Activated T-cell treated with anti-CD3 and anti-CD28 coated beads, Interleukin-2, amount 50 U/mL, for 48 hours (primary cell): ENCODE results near the gene ANKRD13D.

Experiments
- DNase-seq, 2 experiments: peaks; one replicate each; pipeline ENCODE4 v3.0.0-alpha.2; 2020

ANKRD13D gene

DNA sequence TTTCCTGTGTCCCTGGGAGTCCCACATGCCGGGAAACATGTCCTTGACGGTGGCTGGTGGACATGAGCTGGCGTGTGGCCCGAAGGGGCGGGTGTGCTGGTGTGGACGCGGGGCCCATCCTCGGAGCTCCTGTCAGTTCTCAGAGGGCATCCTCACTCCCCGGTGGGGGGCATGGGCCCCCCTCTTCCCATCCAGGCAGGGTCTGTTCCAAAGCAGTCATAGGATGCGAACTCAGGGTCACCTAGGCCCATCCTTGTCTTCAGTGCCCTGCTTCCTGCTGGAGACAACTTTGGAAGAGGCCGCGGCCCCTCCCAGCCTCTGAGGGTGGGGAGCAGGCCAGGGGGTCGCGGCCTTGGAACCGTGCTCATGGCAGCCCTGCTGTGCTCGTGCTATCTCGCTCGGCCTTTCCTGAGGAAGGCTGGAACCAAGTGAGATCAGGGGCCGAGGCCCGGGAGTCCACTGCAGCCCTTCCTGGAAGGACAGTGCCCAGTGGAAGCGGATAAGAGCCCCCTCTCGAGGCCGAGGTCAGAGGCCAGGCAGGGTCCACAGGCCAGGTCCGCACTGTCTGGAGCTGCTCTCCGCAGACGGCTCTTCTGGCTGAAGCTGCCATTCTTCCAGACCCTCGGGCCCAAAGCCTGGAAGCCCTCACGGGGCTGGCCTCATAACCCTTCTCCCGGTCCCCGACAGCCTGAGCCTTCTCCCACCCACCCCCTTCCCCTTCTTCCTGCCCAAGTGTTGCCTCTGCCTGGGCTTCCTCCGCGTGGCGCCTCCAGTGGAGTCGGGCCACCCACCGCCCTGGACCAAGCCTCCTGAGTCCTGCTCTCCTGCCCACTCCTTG lies 14.1 kb upstream of the ANKRD13D start:
- DNase-seq: no peak

DNA sequence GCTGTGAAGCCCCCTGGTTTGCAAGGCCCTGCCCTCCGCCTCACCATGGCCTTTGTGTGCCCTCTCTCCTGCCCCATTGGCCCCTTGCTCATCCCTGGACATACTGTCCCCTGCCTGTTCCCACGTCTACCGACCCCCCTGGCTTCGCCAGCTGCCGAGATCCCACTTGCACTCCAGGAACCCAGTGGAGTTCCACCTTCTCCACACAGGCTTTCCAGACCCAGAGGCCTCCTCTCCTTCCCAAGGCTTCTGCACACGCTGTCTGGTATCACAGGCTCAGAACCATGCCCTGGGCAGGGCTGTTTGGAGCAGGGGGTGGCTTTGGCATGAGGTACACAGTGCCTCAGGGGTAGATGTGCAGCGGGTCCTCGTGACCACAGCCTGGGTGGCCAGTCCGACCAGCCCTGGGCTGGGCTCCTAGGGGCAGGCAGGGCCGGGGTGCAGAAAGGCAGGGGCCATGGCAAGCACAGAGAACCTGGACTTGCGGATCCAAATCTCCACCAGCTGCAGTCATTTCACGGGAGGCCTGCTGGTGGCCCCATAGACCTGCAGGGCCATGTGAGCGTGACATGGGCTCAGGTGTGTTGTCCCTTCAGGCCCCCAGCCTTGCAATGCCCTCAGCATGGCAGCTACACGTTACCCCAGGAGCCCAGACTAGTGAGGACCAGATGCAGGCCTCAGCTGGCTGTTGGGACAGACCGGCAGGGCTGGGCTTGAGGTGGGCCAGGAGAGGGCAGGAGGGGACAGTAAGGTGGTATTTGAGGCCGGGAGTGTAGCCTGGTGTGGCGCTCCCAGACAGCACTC lies 13.3 kb upstream of the ANKRD13D start:
- DNase-seq: peak; percentile 63 to 65

DNA sequence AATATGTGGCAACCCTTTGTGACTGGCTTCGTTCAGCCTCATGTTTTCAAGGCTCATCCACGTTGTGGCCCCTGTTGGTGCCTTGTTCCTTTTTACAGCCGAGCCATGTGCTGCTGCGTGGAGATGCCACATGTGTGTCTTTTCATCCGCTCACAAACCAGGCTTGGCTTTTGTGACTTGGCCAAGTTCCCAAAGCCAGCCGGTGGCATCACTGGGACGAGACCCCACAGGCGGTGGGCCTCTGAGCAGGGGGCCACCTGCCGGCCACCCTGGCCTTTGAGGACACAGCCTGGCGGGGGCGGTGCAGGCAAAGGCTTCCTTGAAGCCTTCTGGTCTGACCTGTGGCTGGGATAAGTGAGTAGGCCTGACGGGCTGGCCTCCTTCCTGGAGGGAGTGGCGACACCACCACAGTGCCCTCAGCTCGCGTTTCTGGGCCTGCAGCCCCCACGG lies 12.3 kb upstream of the ANKRD13D start:
- peak; percentile 81 to 84 for DNase-seq

DNA sequence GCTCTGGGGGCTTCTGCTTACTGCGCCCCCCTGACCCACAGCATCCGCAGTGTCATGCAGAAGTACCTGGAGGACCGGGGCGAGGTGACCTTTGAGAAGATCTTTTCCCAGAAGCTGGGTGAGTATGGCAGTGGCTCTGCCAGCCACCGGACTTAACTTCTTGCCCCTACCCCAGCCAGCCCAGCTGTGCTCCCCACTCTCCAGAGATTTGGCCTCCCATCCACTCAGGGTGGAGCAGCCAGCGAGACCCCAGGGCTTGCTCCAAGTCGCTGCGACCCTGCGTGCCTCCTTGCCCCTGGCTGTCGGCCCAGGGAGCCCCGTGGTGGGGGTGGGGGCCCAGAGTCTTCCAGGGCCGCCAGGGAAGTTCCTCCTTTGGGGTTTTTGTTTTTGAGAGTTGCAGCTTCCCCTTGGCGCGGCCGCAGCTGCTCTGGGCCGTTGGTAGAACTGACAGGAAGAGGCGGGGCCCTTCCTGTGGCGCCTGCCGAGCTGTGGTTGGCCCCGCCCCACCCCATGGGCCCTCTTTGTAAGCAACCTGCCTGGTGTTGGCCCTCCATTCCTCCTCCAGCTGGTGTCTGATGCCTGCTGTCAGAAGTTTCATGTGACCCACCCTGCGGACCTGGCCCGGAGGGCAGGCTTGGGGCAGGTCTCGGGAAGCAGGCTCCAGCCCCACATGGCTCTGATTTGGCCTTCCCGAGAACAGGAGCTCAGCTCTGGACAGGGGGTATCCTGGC lies 11.7 kb upstream of the ANKRD13D start:
- DNase-seq: peak; percentile 90 to 92

DNA sequence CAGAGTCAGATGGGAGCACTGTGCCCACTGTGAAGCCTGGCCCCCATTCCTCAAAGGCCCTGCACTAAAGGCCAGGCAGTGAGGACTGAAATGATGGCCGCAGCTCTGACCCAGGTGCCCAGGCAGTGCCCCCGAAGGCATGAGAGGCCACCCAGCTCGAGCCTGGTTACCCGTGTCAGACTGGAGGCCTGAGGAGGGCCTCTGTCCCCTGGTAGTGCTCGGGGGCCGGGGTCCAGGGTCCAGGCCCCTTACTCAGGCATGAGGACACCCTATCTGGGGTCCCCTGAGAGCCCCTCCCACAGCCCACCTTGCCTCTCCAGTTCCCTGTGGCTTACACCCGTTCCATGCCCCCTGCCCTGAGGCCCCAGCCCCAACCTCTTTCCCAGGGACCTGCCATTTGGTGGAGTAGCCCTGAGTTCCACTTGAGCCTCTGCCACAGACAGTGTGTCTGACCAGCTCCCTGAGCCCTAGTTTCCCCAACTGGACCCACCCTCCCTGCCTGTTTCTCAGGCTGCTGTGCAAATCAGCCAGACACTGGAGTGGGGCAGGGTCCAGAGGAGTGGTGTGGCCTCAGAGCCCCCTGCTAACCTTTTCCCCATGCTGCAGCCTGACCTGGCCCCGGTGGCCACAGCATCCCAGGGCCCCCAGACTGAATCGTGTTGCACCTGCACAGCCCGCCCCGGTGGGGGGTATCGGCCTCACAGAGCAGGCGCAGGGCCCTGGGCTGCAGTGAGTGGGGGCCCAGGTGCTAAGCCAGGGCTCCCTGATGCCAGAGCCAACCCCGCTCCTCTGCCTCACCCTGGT lies 10.8 kb upstream of the ANKRD13D start:
- no peak for DNase-seq

DNA sequence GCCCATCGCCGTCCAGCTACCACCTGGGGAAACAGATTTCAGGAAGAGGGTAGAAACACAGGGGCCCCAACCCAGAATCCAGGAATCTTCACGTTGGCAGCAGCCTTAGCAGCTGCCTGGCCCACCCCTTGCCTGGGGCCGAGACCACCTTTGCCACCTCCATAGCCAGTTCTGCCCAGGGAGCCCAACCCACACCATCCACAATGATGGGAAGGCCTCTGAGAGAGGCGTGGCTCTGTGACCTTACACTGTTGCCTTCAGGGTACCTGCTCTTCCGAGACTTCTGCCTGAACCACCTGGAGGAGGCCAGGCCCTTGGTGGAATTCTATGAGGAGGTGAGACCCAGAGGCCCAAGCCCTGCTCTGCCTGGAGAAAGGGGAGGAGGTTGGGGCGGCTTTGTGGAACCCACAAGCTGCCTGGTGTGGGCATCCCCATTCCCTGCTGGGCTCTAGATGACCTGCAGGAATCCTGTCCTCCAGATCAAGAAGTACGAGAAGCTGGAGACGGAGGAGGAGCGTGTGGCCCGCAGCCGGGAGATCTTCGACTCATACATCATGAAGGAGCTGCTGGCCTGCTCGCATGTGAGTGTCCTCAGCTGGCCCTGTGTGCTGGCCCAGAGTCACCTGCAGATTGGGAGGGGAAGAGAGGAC lies 10.0 kb upstream of the ANKRD13D start:
- no peak for DNase-seq

DNA sequence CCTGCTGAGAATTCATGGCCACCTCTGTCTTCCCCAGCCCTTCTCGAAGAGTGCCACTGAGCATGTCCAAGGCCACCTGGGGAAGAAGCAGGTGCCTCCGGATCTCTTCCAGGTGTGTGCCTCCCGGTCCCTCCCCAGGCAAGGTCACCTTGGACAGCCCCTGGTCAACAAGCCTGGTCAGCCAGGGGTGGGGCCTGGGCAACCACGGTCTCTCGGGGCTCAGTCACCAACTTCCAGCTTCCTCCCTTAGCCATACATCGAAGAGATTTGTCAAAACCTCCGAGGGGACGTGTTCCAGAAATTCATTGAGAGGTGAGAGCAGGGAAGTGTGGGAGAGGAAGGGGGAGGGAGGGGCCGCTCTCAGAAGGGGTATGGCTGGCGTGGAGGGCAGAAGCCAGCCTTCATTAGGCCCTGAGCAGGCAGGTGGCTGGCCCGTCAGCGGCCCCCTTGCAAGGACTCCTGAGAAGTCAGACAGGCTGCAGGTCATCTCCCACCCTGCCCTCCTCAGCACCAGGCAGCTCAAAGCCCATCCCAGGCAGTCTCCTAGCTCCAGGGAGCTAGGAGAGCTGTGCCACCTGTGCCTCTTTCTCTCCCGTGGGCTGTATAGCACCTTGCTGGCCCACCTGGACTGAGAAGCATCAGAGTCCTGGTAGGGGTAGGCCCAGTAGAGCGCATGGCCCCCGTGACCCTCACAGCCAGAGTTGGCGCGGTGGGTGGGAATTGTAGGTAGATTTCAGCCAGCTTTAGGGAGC lies 9.3 kb upstream of the ANKRD13D start:
- DNase-seq: no peak

DNA sequence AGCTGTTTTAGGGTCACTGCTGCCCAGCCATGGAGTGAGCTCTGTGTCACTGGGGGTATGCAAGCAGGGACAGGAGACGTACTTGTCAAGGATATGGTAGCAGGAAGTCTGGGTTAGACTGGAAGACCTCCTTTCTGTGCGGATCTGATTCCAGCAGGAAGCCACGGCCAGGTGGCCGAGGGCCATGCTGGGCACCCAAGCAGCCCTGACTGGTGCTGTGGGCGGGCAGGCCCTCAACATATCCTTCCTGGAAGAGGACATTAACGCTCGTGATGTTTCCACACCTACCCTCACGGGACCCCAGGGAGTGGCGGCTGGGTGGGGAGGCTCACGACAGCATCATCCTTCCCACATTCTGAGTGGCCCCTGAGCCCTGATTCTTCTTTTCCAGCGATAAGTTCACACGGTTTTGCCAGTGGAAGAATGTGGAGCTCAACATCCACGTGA lies 8.7 kb upstream of the ANKRD13D start:
- DNase-seq: no peak

DNA sequence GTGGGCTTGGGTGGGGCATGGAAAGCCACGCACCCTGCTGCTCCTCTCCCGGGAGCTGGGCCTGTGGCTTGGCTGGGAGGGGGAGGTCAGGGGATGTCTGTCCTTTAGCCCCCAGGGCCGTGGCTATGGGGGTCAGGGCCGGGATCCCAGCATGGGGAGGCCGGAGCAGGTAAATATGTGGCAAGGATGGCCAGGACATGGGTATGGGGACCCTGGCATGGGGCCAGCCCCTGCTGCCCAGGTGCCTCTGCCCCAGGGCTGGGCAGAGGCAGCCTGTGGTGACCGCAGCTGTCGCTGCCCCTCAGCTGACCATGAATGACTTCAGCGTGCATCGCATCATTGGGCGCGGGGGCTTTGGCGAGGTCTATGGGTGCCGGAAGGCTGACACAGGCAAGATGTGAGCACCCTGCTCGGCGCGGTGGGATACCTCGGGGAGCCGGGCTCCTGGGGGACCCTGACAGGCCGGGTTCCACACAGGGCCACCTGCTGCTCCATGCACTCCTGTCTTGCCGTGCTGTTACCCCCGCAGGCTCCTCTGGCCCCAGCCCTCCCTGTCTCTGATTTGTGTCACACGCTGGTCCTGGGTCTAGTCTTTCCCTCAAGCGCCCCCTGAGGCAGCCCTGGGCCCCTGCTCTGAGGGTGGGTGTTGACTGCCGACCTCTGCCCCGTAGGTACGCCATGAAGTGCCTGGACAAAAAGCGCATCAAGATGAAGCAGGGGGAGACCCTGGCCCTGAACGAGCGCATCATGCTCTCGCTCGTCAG lies 8.1 kb upstream of the ANKRD13D start:
- DNase-seq: no peak

DNA sequence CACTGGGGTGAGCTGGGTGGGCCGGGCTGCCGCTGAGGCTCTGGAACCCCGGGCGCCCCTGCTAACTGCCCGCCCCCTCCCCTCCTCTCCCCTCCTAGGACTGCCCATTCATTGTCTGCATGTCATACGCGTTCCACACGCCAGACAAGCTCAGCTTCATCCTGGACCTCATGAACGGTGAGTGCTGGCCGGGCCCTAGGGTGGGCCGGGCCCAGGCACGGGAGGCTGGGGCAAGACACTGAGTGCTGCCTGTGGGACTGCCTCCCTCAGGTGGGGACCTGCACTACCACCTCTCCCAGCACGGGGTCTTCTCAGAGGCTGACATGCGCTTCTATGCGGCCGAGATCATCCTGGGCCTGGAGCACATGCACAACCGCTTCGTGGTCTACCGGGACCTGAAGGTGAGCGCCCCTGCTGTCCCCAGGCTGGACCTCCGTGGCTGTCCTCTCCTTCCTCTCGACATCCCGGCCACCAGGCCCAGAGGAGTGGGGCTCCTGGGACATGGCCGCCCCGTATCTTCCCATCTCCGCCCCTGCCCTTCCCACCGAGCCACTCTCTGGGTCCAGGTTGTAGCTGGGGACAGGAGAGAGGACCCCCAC lies 7.5 kb upstream of the ANKRD13D start:
- no peak for DNase-seq

DNA sequence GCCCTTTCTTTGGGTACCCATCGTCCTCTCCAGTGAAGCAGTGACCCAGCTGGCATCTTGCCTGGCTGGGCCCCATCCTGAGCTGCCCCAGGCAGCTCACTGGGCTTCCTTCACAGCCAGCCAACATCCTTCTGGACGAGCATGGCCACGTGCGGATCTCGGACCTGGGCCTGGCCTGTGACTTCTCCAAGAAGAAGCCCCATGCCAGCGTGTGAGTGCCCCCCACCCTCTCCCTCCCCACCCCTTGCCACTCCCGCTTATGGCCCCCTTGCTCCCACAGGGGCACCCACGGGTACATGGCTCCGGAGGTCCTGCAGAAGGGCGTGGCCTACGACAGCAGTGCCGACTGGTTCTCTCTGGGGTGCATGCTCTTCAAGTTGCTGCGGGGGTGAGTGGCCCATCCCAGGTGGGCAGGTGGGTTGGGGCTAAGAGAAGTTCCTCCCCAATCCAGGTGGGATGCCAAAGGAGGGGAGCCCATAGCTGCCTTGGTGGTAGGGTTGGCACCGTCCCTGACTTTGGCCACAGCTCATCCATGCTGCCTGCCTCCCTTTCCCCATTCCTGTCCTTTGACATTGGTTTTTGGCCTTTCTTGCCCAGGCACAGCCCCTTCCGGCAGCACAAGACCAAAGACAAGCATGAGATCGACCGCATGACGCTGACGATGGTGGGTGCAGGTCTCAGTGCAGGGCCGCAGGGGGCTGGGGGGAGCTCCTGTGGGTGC lies 6.8 kb upstream of the ANKRD13D start:
- DNase-seq: no peak

DNA sequence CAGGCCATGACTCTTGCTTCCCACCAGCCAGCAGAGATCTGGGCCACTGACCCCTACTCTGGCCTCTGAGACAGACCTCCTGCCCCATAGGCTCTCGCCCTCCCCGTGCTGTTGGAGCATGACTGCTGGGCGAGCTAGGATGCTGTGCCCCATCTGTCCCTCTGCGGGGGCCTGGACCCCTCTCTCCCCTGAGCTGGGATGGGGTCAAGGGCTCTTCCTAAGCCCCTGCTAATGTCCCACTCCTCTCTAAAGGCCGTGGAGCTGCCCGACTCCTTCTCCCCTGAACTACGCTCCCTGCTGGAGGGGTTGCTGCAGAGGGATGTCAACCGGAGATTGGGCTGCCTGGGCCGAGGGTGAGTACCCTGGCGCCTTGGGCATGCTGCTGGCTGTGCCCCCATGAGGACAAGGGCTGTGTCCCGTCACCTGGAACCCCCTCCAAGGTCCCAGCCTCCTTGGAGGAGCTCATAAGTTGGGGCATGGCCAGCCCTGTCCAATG lies 6.2 kb upstream of the ANKRD13D start:
- DNase-seq: no peak

DNA sequence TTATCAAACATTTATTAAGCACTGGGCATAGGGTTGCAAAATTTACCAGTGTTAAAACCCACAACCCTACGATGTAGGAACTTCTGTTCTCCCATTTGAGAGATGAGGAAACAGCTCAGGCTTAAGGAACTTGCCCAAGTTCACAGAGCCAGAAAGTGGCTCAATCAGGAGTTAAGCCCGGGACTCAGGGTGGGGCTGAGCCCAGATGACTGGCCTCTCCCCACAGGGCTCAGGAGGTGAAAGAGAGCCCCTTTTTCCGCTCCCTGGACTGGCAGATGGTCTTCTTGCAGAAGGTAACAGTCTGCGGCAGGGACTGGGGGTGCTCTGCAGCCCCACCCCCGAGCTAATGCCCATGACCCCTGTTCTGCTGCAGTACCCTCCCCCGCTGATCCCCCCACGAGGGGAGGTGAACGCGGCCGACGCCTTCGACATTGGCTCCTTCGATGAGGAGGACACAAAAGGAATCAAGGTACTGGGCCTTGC lies 5.6 kb upstream of the ANKRD13D start:
- no peak for DNase-seq

DNA sequence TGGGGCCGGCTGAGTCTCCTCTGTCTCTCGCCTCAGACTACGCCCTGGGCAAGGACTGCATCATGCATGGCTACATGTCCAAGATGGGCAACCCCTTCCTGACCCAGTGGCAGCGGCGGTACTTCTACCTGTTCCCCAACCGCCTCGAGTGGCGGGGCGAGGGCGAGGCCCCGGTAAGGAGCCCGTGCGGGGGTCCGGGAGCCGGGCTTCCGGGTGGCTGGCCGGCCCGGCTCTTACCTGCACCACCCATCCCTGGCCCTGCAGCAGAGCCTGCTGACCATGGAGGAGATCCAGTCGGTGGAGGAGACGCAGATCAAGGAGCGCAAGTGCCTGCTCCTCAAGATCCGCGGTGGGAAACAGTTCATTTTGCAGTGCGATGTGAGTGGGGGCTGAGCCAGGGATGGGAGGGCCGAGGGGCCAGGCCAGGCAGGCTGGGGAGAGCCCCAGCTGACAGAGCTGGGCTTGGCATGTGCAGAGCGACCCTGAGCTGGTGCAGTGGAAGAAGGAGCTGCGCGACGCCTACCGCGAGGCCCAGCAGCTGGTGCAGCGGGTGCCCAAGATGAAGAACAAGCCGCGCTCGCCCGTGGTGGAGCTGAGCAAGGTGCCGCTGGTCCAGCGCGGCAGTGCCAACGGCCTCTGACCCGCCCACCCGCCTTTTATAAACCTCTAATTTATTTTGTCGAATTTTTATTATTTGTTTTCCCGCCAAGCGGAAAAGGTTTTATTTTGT lies 4.1 kb upstream of the ANKRD13D start:
- DNase-seq: no peak

DNA sequence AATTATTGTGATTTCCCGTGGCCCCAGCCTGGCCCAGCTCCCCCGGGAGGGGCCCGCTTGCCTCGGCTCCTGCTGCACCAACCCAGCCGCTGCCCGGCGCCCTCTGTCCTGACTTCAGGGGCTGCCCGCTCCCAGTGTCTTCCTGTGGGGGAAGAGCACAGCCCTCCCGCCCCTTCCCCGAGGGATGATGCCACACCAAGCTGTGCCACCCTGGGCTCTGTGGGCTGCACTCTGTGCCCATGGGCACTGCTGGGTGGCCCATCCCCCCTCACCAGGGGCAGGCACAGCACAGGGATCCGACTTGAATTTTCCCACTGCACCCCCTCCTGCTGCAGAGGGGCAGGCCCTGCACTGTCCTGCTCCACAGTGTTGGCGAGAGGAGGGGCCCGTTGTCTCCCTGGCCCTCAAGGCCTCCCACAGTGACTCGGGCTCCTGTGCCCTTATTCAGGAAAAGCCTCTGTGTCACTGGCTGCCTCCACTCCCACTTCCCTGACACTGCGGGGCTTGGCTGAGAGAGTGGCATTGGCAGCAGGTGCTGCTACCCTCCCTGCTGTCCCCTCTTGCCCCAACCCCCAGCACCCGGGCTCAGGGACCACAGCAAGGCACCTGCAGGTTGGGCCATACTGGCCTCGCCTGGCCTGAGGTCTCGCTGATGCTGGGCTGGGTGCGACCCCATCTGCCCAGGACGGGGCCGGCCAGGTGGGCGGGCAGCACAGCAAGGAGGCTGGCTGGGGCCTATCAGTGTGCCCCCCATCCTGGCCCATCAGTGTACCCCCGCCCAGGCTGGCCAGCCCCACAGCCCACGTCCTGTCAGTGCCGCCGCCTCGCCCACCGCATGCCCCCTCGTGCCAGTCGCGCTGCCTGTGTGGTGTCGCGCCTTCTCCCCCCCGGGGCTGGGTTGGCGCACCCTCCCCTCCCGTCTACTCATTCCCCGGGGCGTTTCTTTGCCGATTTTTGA lies 3.3 kb upstream of the ANKRD13D start:
- DNase-seq: peak in 1 of 2 experiments; percentile 44

DNA sequence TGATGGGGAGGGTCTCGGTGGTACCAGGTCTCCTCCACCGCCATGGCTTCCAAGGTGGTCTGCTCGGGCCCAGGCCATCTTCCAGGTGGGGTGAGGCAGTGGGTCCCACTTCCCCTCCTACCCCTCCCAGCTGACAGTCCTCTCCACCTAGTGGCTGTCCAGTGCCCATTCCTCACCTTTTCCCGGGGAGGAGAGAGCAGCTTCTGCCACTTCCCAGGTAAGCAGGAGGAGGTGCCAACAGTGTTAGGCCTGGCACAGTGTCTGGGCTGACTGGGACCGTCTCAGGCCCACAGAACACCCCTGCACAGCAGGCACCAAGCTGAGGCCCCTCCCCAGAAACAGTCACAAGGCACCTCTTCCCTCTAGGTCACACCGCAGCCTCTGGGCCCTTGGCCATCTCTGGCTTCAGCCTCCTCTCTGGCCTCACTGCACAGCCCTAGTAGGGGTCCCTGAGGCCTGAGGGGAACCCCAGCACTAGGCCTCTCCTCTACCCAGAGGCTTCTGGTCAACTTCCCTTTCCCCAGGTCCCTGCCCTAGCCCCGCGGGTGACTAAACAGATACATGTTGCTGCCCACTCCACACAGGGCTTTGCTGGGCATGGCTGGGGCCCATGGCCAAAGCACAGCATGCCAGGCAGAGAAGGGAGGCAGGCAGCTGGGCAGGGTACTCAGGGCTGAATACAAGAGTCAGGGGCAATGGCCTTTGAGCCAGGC lies 2.3 kb upstream of the ANKRD13D start:
- DNase-seq: peak in 1 of 2 experiments; percentile 43
